Mammary epithelial cell (primary cell): Measurements from ENCODE around the gene CD177.

Source experiments
- EZH2 ChIP-seq: IDR thresholded peaks from 2 replicates; pipeline ENCODE4 v1.6.1; 2012; ENCODE audit warnings: low read length, inconsistent platforms, borderline replicate concordance
- TF ChIP-seq, protein P1 (sequence below), 2 donors: IDR thresholded peaks in 1 of 2; conservative IDR thresholded peaks in 1 of 2; 2 replicates each; pipeline ENCODE4 v1.5.1; 2011 to 2012; ENCODE audit warnings: inconsistent platforms in 2 of 2, low read length in 2 of 2, mild to moderate bottlenecking in 2 of 2, control low read depth in 1 of 2, low read depth in 1 of 2; ENCODE audit not compliant: insufficient read depth in 1 of 2; ENCODE audit errors: extremely low read depth in 1 of 2

DNA sequence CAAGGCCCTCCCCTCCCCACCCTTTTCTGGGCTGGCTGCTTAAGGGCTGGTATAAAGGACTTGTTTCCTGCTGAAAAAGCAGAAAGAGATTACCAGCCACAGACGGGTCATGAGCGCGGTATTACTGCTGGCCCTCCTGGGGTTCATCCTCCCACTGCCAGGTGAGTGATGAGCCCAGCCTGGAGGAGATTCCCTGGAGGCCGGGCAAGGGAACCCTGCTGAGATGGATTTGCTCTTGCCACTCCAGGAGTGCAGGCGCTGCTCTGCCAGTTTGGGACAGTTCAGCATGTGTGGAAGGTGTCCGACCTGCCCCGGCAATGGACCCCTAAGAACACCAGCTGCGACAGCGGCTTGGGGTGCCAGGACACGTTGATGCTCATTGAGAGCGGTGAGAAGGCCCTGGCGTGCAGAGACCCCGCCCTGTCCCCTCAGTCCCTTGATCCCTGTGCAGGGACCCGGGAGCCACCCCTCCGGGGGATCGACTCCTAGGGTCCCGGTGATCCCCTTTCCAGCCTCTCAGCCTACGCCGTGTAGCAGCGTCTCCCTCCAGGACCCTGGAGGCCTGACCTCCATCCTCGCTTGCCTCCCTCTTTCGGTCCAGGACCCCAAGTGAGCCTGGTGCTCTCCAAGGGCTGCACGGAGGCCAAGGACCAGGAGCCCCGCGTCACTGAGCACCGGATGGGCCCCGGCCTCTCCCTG lies at the start of gene CD177:
- TF ChIP-seq, protein P1, sequence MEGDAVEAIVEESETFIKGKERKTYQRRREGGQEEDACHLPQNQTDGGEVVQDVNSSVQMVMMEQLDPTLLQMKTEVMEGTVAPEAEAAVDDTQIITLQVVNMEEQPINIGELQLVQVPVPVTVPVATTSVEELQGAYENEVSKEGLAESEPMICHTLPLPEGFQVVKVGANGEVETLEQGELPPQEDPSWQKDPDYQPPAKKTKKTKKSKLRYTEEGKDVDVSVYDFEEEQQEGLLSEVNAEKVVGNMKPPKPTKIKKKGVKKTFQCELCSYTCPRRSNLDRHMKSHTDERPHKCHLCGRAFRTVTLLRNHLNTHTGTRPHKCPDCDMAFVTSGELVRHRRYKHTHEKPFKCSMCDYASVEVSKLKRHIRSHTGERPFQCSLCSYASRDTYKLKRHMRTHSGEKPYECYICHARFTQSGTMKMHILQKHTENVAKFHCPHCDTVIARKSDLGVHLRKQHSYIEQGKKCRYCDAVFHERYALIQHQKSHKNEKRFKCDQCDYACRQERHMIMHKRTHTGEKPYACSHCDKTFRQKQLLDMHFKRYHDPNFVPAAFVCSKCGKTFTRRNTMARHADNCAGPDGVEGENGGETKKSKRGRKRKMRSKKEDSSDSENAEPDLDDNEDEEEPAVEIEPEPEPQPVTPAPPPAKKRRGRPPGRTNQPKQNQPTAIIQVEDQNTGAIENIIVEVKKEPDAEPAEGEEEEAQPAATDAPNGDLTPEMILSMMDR (conservative IDR thresholded peaks at IDR 0.05 in 1 of 2, IDR thresholded peaks at IDR 0.05 in 1 of 2; ENCODE audit: extremely low read depth in 1 of 2, insufficient read depth in 1 of 2, low read depth in 1 of 2, low read length in 2 of 2) = no peak
- TF ChIP-seq EZH2 = no peak
